ENCODE measurements around the gene PALLD.
"Not testable (repeated sequence)": the region's sequence is repeated elsewhere in the genome, so short reads cannot be mapped to it uniquely, and the experiment has no call there.

The PALLD gene

GRCh38 chr4:168498251-168498650 is 1.4 kb downstream of the PALLD start:
- no peak for DNase-seq

DNA sequence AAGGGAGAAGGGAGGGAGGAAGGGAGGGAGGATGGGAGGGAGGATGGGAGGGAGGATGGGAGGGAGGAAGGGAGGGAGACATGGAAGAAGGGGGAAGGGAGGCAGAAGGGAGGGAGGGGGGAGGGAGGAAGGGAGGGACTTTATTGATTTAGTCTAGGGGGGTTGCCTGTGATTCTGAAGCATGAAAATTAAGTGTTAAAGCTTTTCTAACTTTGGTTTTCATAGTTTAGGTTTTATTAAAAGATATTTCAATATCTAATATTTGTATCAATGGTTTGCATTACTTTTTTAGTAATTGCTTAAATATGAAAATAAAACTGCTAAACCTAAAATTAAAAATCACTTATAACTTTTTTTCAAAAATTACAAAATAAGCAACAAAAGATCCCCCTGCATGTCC is 2.4 kb downstream of the PALLD start:
- no peak for DNase-seq

- no peak for DNase-seq
Observed at GRCh38 chr4:168501407-168501806, 4.6 kb downstream of the PALLD start.

DNA sequence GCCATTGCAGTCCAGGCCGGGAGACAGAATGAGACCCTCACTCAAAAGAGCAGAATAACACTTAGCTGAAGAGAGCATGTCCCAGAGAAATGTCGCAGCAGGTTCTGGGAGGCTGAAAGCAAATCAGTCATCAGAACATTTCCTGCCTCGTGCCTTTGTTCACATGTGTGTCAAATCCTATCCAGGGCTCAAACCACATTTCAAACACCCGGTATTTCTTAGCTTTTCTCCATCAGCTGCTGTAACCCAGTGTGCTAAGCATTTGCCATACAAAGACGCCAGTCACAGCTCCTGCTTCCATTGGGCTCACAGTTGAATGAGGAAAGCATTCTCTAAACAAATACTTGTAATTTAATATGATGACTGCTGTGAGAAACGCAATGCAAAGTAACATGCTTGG is 6.0 kb downstream of the PALLD start:
- DNase-seq, result no peak

DNA sequence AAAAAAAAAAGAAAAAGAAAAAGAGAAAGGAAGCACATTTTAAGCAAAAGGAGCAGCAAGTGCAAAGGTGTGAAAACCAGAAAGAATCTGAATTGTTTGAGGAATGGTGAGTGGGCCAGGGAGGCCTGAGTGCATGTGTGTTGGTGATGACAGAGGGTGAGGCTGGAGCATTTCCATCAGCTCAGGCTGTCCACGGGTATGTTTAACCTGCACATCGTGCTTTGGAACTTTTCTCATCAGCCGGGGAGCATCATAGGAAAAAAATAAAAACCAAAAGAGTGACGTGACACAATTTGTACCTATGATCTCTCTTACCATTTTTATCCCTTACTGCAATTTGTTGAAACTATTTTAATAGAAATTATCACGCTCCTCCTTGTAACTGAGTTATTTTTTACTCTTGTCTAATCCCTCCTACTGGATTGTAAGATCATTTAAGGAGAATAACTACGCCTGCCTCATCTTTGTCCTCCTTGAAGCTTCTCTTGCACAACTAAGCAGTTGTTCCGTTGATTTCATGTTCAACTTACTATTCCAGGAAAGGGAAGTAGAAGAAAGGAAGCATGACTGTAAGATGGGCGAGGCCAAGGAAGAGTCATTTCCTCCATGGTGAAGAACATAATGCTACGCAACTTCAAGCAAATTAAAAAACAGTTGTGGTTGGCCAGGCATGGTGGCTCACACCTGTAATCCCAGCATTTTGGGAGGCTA is 7.0 kb downstream of the PALLD start:
- DNase-seq, result no peak

- DNase-seq, result no peak
Observed at GRCh38 chr4:168504526-168504925, 7.7 kb downstream of the PALLD start.

DNA sequence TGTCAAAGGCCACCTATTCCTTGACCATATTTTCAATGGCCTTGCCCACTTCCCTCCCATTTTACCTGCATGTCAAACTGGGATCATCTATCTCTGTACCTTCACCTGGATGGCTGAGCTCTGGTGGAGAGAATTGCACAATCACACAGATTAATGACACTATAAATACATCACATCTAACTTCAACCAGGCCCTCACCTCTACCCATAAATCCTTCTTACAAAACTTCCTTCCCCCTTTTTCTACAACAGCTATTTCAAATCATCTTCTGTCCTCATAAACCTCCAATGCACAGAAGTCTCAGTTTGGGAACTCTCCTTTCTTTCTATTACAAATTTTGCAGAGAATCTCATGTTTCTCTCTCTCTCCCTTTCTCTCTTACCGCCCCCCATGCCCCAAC is 9.2 kb downstream of the PALLD start:
- no peak for DNase-seq

DNA sequence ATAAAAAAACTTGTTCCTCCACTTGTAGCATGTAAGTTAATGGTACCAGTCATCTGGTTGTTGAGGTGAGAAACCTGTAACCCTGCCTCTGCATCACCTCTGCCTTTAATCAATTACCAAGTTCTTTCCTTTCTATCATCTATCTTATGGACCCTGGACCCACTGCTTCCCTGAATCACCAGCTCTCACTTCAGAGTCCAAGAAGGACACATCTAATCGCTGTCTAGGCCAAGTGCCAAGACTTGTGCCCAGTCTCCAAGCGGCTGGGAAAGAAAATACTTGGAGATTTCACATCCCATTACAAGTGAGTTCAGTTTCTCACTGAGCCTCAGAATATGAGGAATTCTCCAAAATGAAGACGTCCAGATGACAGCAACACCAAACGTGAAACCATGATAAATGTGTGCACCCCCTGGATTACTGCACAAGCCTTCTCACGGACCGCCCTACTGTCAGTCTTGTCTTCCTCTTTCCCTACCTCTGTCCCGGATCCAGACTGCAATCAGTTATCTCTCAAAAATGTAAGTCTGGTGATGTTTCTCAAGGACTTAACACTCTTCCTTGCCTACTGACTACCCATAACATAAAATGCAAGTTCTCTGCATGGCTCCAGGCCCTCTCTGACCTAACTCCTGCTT is 10.4 kb downstream of the PALLD start:
- no peak for DNase-seq

DNA sequence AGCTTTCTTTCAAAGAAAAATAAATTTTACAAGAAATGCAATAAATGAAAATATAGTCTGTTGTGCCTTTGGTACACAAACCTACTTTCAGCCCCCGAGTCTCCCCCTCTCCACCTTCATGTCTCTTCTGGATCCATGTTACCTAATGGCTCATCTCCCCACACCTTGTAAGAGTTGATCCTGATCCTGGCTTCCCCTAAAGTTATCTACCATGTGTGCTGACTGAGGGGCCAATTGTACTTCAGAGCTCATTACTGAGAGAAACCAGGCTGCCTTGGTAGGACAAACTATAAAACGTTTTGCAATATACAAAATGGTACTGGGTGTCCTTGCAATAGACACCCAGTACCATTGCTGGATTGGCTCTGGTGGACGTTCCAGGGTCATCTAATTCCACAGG is 11.8 kb downstream of the PALLD start:
- no peak for DNase-seq

GRCh38 chr4:168509786-168510185 is 12.9 kb downstream of the PALLD start:
- DNase-seq, result no peak

DNA sequence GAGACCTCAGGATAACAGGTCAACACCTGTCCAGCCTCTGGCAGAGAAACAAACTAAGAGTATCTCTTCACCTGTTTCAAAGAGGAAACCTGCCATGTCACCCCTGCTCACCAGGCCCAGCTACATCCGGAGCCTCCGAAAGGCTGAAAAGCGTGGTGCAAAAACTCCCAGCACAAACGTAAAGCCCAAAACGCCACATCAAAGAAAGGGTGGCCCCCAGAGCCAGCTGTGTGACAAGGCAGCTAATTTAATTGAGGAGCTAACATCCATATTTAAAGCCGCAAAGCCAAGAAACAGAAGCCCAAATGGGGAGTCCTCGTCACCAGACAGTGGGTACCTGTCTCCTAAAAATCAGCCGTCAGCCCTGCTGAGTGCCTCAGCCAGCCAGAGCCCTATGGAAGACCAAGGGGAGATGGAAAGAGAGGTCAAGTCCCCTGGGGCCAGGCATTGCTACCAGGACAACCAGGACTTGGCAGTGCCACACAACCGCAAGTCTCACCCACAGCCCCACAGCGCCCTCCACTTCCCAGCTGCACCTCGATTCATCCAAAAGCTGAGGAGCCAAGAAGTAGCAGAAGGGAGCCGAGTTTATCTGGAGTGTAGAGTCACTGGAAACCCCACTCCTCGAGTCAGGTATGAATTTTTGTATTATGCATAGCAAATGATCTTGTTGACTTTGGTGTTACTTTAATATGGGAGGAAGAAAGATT is 15.1 kb downstream of the PALLD start:
- DNase-seq, result peak; percentile 55

DNA sequence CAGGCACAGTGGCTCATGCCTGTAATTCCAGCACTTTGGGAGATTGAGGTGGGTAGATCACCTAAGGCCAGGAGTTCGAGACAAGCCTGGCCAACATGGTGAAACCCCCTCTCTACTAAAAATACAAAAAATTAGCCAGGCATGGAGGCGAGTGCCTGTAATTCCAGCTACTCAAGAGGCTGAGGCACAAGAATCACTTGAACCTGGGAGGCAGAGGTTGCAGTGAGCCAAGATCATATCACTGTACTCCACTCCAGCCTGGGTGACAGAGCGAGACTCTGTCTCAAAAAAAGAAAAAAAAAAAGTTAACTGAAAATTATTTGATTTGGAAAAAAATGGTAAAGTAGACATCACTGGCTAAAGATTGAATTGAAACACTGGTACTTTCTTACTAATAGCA is 17.0 kb downstream of the PALLD start:
- not testable (repeated sequence) for DNase-seq

DNA sequence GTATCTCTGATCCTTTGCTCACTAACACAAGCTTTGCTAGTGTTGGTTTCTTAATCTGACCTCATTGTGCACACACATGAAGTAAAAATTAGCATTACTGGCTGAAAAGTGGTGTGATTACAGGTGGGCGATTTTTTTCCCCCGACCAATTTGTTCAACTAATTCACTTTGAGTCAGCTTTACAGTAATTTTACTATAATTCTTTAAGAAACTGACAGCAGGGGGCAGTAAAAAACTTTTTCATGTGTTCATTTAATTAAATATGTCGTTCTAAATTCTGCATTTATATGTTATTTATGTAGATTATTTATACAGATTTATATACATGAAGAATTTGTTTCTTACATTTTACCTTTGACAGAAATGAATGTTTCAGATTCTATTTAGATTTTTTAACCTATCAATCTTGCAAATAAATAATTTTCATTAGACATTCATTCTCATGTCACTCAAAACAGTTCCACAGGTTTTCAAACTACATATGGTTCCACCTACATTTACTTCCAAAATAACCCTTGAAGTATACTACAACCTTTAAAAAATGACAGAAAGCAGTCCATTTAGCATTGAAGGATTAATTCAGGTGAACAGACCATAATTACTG is 17.5 kb downstream of the PALLD start:
- DNase-seq, result no peak

- no peak for DNase-seq
Observed at GRCh38 chr4:168515222-168516011, 18.6 kb downstream of the PALLD start.

DNA sequence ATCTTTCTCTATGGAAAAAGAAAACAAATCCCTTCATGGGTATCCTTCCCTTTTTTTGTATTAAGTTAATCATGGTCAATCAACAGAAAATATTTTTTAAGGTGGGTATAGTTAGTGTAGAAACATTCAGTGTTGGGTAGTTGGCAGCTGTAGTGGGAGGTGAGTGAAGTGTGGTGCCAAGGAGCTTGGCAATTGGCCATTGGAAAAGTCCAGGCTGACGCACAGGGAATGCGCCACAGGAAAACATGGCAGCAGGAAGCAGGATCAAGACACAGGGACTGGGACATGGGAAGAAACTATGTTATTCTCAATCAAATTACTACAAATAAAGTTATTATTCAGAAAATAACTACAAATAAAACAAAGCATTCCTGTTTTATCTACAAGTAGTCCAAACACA is 20.0 kb downstream of the PALLD start:
- DNase-seq, result no peak

DNA sequence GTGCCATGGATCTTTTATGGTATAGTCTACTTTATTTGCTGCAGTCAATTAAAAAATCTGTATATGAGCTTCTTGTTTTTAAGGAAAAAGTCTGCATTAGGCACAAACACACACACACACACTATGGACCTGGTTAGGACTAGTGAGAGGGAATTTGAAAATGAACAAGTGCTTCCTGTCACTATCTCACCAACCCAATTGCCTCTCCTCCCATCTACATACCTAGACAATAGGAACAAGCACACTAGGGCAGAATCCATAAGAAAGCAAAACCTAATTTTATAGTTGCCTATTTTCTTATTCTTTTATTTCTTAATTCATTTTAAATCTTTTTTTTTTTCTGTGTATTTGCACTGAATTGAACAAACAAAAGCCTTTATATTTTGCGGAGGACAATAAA is 22.7 kb downstream of the PALLD start:
- DNase-seq, result no peak

GRCh38 chr4:168521721-168522120 is 24.9 kb downstream of the PALLD start:
- no peak for DNase-seq

DNA sequence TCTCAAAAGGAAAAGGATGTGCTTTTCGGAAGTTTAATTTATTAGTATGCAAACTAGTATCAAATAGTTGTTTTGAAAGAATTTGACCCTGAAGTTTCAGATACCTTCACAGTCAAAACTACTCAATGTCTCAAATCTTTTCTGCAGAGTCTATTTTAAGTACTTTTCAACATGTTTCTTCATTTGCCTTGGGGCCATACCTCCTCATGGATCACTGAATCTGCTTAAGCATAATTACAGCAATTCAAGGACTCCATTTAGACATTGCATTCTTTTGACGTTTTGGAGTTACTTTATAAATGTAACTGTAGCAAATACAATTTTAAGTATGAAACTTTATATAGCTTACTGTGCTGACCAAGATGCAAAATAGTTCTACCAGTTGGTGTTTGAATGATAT is 25.5 kb downstream of the PALLD start:
- no peak for DNase-seq

DNA sequence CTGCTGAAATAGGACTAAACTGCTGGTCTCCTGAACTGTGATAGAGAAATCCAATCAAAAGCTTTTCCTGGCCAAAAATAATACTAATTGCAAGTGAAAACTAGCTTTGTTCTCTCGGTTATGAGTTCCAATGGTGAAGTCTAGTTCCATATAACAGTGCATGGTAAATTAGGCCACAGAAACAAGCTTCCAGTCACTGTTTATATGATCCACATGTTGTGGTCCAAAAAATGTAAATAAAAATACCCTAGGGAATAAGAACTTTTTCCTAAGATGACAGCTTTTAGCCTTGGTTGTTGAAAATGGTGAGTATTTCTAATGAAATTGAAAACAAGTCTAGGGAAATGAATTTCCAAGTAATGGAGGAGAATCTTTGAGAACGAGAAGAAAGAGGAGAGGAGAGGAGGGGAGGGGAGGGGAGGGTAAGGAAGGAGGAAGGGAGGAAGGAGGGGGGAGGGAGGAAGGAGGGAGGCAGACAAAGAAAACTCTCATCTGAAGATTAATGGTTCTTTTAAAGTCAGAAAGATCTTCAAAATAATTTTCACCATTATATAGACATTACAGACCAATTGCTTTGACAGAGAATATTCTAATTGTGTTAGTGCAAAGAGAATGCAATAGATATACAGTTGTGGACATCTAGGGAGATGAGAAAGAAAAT is 26.1 kb downstream of the PALLD start:
- no peak for DNase-seq

DNA sequence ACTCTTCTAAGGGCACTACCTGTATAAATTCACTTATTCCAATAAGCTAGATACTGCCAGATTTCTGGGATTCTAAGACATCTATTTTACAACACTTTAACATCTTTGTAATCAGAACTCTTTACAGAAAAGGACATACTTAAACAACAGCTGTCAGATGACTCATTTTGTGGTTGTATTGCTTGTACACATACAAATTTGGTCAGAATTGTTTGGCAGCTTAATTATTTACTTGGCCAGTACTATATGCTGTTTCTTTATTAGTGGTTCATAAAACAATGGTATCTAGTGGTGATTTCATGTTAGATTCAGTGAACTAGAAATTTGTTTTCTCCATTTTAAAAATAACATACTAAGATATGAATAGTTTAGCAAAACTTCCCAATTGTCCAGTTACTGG is 27.2 kb downstream of the PALLD start:
- no peak for DNase-seq

GRCh38 chr4:168524897-168525296 is 28.0 kb downstream of the PALLD start:
- no peak for DNase-seq

- no peak for DNase-seq
Observed at GRCh38 chr4:168527560-168527959, 30.7 kb downstream of the PALLD start.
